HuH-7 (cell line): ENCODE data around the gene COA8.

ENCODE experiments used
- DNase-seq: peaks from one replicate; pipeline ENCODE4 v3.0.0; 2011; ENCODE audit warnings: low spot score

The COA8 gene

DNA sequence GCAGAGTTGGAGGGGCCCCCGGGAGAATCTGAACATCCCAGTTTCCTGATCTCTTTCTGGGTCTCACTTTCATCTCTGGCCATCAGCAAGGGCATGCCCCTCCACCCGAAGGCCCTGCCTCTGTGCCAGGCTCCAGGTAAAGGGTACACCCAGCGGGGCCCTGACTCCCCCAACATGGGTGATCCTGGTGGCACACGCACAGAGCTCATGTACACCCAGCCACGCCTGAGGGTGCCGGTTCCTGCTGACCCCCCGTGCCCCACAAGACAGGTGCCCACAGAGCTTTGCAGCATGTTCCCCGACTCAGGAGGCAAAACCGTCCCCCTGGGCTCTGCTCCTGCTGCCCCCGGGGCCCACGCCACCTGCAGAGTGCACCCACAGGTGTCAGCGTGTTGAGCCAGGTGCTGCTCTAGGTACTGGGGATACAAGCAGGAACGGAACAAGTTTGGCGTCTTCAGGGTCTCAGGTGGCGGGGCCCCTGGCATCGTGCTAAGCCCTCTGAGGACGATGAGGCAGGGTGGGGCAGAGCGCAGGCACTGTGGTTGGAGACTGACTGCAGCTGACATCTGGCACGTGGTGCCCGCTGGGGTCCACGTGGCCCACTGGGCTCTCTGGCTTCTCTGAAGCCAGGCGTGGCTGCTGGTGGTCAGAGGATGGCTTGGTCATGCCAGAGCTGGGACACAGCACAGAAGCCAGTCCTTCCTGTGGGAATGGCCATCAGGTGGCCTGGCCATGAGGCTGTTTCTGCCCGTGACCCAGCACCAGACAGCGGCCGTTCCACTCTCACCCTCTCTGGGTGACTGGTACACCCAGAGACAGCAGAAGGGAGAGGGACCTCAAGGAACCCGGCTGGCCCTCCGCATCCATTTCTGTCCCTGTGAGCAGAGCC lies 14.1 kb upstream of the COA8 start:
- no peak for DNase-seq

DNA sequence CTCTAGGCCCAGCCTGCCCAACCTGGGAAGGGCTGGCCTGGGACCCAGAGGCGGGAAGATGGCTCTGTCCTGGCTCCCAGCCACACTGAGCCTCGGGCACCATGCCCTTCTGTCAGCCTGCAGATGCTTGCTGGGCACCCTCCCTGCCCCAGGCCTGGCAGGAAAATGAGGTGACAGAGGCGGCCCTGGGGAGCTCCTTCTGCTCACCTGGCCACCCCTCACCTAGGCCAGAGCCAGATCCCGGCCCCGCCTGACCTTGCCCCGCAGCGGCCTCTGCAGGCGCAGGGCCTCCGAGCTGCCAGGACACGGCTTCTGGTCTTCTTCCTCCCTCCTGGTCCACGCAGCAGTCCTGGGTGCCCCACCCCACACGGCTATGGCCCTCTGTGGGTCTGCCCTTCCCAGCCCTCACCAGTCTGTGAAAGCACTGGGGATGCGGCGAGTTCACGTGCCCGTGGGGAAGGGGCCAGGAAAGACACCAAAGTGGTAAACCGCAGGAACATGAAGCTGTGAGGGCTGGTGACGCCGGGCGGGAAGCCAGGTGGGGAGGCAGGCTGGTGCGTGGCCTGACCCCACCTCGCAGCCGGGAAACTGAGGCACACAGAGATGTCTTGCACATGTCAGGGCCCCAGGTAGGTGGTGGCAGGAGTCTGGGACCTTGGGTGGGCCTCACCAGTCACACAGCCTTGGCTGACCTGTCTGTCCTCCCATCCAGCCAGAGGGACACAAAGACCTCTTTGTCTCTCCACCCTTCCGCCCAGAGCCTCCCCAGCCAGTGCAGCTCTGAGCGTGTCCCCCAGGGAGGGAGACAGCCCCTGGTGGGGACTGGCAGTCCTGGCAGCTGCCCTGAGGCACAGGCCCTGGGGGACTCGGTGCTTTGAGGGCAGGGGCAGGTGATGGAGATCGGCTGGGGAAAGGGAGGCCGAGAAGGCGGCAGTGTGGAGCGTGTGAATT lies 13.1 kb upstream of the COA8 start:
- peak; percentile 94 for DNase-seq

DNA sequence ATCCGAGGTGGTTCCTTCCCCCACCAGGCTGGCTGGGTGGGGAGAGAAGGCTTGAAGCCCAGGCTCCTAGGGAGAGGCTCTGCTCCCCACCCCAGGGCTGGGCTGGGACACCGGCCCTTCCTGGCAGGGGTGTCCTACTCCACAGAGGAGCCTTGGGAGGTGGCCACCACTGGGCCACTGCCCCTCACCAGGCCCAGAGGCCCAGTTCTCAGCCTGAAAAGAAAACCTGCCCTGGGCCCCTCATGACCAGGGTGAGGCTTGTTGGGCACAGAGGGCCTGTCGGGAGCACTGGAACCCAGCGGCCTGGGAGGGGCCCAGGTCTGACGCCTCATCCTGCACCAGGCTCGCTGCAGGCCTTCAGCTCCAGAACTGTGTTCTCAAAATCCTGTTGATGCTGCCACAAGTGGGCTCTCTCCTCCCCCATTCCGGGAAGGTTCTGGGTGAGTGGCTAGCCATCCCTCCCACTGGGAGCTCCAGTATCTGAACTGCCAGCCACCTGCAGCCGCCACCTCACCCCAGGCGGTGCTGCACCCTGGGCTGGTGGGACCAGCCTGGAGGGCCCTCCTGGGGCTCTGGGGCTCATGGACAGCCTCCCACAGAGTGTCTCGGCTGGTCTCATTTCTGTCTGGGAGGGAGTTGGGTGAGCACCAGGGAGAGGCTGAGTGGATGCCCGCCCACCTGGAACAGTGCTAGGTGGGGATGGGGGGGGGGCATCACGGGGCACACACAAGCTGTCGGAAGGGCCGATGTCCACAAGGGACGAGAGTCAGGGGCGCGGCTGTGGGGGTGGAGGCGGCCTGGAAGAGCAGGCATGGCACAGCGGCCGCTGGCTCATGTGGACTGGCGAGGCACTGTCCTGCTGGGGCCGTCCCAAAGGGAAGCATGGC lies 12.1 kb upstream of the COA8 start:
- DNase-seq = no peak

DNA sequence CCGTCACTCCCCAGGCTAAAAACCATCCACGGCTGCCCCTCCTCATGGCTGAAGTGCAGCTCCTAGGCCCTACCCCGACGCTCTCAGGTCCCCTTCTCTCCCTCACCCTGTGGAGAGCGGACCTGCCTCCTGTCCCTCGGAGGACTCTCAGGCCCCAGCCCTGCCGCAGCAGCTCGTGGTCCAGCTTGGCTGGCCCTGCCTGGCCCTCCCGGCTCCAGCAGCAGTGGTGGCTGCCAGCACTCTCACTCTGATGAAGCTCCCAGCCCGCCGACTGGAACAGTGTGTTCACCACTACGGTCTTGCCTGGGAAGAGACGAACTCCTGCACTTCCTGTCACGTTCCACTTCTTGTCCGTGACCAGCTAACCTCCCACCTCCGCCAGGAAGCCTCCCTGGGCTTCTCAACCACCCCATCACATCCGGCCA lies 11.4 kb upstream of the COA8 start:
- DNase-seq = no peak

DNA sequence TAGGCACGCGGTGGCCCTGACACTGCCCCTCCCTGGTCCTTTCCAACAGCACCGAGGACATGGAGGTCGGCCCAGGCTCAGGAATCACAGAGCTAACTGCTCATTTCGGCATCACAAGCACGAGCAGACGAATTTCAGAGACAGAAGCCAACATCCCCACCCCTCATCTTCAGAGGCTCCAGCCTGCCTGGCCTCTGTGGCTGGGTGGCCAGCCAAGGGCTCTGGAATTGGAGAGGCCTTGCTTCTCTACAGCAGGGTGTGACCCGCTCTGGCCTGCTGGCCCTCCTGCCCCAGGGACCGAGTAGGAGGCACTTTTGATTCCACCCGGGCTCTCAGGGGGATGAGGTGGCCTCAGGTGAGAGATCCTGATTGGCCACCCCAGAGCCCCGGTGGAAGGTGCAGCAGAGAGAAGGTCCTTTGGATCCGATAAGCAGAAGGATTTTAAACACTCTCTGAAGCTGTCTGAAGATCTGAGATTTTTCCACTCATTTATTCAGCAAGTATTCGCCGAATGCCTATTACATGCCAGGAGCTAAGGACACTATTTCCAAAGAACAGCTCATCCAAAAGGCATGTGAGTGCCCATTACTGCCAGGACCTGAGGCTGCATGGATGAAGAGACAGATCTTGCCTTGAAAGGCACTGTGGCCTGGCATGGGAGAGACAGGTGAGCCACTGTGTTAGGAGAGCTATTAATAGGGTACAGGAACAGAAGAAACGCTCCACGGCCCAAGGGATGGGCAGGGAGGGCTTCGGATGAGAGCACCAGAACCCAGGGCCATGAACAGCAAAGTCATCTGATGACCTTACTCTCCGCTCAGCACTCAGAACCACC lies 10.5 kb upstream of the COA8 start:
- DNase-seq = no peak

DNA sequence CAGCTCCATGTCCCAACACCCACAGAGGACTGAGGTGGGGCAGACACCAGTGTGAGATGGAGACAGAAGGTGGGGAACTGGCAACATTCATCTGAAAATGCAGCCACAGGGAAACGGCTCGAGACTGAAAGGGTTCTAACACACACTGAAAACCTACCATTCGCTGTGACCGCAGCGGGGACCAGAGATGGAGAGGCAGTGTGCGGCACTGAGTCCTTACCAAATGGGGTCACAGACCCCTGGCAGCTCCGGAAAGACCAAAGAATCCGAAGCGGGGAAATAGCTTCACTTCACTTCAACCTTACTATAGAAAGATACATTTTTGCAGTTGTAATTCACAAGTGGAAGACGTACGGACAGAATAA lies 9.9 kb upstream of the COA8 start:
- no peak for DNase-seq

DNA sequence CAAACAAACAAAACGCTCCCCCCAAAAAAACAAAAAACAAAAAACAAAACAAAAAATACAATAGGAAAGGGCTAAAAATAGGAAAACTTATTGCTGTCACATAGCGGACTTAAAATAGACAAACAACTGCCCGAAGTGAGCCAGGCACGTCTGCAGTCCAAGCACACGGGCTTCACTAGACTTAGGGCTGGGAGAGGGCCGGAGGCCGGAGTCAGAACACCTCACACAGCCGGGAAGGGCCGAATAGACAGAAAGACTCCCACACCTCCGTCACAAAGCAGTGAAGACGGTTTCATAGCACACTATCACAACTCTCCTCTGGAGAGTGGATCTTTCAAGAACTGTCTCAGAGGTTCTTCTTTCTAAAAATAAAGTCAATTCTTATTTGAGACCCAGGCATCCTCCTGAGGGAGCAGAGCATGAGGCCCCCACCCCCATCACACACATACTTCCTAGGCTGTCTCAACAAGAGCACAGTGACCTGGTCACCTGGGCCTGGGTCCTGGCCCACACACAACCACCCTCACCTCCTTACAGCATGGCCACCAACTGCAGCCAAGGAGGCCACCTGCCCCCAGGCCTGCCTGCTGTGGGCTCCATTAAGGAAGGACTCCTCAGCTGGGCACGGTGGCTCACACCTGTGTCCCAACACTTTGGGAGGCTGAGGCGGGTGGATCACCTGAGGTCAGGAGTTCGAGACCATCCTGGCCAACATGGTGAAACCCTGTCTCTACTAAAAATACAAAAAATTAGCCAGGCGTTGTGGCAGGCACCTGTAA lies 7.0 kb upstream of the COA8 start:
- DNase-seq = no peak

DNA sequence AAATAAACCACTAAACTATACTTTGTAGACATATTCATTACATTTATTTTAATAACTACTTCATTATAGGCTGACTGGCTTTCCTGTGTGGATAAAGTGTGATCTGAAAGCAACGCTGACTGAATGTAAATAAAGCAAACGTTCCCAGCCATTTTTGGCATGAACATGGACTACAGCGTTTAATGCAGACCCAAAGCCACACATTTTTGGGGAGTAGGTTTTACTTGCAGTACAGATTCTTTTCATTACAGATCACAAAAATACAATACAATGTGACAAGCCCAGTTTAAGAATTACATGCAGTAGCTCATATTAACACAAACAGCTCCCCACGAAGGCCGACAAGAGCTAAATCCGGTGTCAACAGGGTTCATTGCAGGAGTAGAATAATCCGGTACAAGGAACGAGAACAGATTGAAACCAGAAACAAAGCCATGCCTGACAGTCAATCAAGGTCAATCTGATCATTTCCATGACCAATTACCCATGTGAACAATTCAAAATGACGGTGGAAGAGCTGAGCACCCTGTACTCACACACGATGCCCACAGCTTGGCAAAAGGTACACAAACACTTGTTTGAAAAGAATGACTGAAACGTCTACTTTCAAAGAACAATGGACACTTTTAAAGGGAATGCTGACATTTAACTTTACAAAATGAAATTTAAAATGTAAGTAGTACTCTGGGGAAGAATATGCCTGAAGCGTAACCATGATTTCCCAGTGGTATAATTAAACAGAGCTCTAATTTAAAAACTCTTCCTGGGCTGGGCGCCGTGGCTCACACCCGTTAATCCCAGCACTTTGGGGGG lies 5.6 kb upstream of the COA8 start:
- DNase-seq = no peak

DNA sequence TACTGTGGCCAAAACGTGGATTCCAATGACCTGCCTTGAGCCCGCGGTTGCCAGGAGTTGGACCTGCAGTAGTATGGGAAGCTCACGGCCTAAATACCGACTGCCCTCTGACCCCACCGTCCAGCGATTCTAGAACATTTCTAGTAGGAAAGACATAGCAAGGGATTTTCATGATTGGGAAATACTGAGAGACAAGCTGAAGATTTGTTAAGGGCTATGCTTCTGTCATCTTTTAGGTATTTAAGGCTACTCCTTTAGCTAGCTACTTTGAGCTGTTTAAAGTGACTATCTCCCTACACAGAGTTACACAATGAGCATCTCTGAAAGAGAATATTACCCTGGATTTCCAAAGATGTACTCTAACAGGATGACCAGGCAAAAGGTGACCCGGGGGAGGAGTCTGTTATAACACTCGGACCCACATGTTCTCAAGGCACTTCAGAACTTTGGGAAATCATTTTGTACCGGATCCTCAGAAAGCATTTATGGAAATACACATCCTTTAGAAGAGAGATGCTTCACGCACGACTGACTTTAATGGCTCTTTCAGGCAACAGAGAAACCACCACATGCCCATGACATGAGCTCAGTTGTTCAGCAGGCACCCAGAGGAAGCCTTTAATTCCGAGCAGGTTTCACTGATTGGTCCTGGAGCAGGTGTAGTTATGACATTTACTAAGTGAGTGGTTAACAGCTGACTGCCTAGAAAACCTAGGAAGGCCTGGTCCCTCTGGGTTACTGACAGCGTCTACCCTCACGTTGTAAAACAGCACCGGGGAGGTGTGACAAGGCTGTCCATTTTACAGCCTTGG lies 4.5 kb upstream of the COA8 start:
- DNase-seq = no peak

DNA sequence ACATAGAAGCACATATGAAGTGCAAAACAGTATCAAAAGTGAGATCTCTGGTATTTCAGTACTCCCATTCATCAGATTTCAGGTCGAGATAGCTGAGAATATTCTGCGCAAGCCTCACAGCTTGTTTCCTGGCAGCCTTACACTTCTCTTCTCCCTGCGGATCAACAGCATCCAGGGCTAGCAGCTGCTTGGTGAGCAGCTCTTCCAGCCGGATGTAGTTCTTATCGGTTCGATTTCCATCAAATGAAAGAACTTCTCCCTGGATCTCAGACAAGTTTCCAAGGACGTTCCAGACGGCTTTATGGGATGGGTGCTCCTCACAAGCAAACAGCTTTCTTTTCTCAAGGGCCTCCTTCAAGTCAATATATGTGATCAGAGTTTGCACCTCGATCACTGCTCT lies 3.0 kb upstream of the COA8 start:
- no peak for DNase-seq

DNA sequence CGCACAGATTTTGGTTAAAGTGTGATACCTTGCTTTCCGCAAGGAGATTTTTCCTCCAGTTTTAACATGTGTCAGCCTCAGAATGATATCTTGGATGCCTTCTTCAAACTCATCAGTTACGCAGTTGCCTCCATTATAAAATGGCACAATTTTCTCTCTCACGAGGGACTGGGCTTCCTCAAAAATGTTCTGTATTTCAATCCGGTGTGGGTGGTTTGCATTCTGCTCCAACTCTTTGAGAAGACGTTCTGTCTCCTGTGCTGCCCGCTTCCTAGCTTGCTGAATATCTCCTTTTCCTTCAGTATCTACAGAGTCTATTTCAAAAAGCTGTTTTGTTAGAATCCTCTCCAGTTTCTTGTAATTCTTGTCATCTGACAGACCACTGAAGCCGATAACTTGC lies 2.1 kb upstream of the COA8 start:
- DNase-seq = no peak

DNA sequence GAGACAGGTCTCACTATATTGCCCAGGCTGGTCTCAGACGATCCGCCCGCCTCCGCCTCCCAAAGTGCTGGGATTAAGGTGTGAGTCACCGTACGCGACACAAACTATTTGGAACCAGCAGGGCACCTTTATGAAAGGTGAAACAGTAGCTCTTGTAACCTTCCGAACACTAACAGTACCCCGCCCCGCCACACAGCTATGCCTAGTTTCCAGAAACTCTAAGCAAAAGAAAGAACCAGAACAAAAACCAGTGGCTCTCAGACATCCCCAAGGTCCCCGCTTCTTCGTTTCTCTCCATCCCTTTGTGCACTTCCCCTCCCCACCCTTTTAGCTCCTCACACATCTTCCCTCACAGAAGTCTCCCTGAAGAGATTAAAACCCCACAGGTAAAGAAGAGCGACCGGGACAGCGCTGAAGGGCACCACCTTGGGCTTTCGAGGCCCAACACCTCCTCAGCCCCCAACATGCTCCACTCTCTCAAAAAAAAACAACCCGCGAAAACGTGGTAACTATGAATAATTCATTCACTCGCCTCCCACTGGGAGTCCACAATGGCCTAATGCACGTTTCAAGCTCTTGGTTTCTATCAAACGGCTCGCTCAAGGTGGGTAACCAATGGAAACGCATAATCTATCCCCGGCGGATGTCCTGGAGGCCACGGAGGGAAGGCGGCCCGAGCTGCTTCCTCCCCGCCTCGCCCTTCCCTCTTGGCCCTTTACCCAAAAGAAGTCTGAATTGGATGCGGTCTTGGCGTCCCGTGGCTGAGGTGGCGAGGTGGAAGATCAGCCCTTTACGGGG lies 1.2 kb upstream of the COA8 start:
- no peak for DNase-seq

DNA sequence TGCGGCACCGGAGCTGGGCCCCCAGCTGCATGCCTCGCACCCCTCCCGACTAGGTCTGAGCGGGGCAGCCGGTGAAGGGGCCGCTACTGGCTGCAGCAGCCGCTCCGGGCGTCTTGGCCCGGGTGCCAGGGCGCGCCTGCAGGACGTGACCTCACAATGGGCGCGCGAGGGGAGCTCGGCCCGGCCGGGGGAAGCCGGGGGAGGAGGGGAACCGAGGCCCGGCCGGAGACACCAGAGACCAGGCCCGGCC lies 656 bp upstream of the COA8 start:
- no peak for DNase-seq

DNA sequence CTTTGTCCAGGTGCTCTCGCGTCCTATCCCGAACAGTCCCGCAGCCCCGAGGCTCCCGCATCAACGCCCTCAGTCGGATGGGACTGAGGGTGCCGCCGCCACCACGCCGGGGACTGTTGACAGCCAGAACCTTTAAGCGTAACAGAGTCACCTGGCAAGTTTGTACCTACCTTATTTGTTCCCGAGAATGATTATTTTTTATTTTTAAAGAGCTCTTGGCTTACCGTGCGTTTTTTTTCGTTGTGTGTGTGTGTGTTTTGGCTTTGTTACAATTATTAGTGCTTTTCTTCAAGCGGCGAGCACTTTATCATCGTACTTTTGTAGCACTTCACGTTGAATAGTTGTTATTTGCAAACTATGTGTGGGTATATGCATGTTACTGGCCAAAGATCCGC lies 463 bp downstream of the COA8 start:
- no peak for DNase-seq

DNA sequence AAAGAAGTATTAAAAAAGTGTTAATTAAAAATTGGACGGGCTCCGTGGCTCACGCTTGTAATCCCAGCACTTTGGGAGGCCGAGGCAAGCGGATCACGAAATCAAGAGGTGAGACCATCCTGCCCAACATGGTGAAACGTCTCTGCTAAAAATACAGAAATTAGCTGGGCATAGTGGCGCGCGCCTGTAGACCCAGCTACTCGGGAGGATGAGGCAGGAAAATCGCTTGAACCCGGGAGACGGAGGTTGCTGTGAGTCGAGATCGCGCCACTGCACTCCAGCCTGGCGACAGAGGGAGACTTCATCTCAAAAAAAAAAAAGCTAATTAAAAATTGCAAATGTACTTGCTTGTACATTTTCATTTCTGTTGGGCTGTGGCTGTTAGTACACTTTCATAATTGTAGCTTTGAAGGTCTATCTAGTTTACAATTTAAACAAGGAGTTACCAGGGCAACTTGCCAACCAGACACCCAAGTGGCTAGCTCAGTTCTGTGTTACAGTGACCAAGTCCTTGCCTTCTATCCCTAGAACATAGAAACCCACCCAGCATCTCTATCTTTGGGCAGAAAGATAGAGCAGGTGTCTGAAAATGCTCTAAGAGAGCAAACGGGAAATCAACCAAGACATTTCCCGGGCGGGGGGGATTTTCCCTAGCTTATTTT lies 1.2 kb downstream of the COA8 start:
- DNase-seq = no peak

DNA sequence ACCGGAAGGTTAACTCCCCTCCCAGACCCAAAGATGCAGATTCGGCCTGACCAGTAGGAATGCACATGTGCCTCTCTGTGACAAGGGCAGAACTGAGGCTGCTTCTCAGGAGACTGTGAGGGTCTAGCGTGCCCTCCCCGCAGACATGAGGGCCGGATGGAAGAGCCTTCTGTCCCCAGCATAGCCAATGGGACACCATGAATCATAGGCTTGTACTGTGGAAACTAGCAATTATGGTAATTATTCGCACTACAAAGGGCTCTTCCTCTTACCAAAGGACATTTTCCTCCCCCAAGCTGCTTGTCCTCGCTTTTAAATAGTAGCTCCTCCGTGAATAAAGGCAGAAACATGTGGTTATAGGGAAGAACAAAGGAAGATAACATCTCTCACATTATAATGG lies 6.2 kb downstream of the COA8 start:
- DNase-seq = no peak

DNA sequence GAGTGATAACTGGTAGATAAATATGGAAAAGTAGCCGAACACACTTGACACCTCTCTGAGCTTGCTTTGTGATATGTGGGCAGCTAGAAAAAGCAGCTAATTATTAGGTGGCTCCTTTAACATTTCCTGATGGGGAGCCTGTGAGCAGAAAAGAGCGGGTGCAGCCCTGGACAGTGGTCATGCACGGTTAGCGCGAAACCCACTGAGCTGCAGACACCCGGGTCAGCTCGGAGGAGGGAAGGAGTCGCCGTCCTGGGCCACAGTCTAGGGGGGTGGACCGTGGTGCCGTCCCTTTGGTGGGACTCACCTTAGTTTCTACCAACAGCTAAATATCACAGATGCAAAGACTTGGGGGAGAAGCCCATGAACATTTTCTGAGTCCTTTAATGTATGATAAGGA lies 6.6 kb downstream of the COA8 start:
- no peak for DNase-seq

DNA sequence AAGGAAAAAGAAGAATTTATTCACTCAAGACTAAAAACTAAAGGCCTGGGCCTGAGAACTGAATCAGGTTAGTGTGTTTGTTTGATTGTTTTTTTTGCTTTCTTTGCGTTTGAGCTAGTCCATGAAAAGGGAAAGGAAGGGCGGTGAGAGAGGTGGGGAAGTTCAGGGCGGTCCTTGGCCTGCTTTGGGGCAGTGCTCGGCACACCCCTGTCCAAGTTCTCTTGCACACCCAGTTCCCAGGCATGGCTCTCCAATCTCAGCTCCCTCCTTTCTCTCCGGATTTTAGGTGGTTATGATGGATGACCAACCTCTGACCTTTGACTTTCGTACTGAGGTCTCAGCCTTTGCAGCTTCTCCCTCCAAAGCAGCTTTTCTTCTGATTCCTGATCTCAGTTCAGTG lies 11.3 kb downstream of the COA8 start:
- no peak for DNase-seq
